Ovary (tissue), 3 donors: ENCODE data around the gene PTGES.

ENCODE experiments used
- EP300 ChIP-seq: sonication (generic); formaldehyde crosslinking; IDR thresholded peaks from one replicate; pipeline ENCODE4 v1.6.1; 2017; ENCODE audit warnings: antibody characterized with exemption
- POLR2A ChIP-seq: fragments of 450-650 bp; IDR thresholded peaks from one replicate; pipeline ENCODE4 v1.6.1; 2017; ENCODE audit warnings: antibody characterized with exemption, mild to moderate bottlenecking, moderate library complexity
- TF ChIP-seq, protein P1 (sequence below), 3 donors: fragments of 450-650 bp in 2 of 3; fragments of 200-600 bp in 1 of 3; IDR thresholded peaks; one replicate each; pipeline versions ENCODE4 v1.5.1 to v1.8.0; 2016 to 2022; ENCODE audit warnings: antibody characterized with exemption in 3 of 3, mild to moderate bottlenecking in 1 of 3
- donor health status: DM: no; HTN: no; CAD: no.

DNA sequence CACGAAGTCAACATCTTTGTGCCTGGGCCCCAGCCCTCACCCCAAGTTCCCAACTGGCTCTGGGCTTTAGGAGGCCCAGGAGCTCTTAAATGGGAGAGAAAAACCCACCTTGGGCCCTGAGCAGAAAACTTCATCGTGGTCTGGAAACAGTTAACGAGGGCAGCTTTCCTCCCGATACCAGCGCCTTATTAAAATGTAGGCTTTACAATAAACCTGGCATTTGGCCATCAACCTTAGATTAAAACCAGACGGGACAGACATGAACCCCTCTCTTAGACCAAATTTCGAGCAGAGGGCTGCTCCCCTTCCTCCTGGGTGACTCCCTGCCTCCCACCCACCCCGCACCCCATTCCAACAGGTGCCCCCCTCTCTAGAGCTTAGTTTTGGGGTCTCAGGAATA, 48.0 kb downstream of the PTGES start:
- TF ChIP-seq, protein P1, sequence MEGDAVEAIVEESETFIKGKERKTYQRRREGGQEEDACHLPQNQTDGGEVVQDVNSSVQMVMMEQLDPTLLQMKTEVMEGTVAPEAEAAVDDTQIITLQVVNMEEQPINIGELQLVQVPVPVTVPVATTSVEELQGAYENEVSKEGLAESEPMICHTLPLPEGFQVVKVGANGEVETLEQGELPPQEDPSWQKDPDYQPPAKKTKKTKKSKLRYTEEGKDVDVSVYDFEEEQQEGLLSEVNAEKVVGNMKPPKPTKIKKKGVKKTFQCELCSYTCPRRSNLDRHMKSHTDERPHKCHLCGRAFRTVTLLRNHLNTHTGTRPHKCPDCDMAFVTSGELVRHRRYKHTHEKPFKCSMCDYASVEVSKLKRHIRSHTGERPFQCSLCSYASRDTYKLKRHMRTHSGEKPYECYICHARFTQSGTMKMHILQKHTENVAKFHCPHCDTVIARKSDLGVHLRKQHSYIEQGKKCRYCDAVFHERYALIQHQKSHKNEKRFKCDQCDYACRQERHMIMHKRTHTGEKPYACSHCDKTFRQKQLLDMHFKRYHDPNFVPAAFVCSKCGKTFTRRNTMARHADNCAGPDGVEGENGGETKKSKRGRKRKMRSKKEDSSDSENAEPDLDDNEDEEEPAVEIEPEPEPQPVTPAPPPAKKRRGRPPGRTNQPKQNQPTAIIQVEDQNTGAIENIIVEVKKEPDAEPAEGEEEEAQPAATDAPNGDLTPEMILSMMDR (IDR thresholded peaks at IDR 0.05), result no peak
- no peak for TF ChIP-seq POLR2A
- TF ChIP-seq EP300, result no peak
